ENCODE results near the gene NPAS1.
"Not testable (repeated sequence)": the region's sequence is repeated elsewhere in the genome, so short reads cannot be mapped to it uniquely, and the experiment has no call there.

The NPAS1 gene

GRCh38 chr19:47047763-47048405 lies 28.2 kb downstream of the NPAS1 start:
- Histone ChIP-seq H3K27me3 (ENCODE audit: insufficient read depth, low read length) (no peaks in the 10 kb centered on the region), H3K27ac (ENCODE audit: low read depth, low read length) (no peak overlapping the region), H3K4me3 (ENCODE audit: low read depth, low read length) (peak overlapping the region; percentile 86), H3K4me1 (ENCODE audit: control insufficient read depth, insufficient read depth, low read length, unreplicated experiment) (no peaks in the 10 kb centered on the region), H3K36me3 (ENCODE audit: insufficient read depth, low read length) (no peaks in the 10 kb centered on the region), H3K79me2 (ENCODE audit: control insufficient read depth, insufficient read depth, low read length, unreplicated experiment) (no peaks in the 10 kb centered on the region), H2AFZ (ENCODE audit: low read length, unreplicated experiment) (peak overlapping the region; percentile 84)

GRCh38 chr19:47049307-47049700 lies 29.7 kb downstream of the NPAS1 start:
- H3K4me1 ChIP-seq (ENCODE audit: control insufficient read depth, insufficient read depth, low read length, unreplicated experiment) = no peaks in the 10 kb centered on the region
- no peaks in the 10 kb centered on the region for H3K36me3 ChIP-seq (ENCODE audit: insufficient read depth, low read length)
- H3K79me2 ChIP-seq (ENCODE audit: control insufficient read depth, insufficient read depth, low read length, unreplicated experiment) = no peaks in the 10 kb centered on the region
- H3K27me3 ChIP-seq (ENCODE audit: insufficient read depth, low read length) = no peaks in the 10 kb centered on the region
- H2AFZ ChIP-seq (ENCODE audit: low read length, unreplicated experiment) = no peak overlapping the region
- H3K27ac ChIP-seq (ENCODE audit: low read depth, low read length) = no peak overlapping the region
- H3K4me3 ChIP-seq (ENCODE audit: low read depth, low read length) = 0 out of 2 replicates have a peak overlapping the region, but pooled peaks have one; percentile 86

DNA sequence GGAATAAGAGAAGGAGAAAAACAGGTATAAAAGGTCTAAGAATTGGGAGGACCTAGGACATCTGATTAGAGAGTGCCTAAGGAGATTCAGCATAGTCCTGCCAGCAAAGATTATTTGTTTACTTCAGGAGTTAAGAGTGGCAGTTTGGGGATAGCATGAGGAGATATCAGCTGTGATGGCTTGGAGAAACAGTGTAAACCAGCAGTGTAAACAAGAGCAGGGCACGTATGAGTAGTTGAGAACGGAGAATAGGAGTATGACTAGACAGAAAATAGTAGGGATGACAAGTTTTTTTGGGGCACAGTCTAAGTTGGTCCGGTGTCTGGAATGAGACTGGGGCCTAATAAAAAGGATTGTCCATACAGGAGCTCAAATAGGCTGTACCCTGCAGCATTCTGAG lies 30.9 kb downstream of the NPAS1 start:
- not testable (repeated sequence) for H2AFZ ChIP-seq (ENCODE audit: low read length, unreplicated experiment); H3K27ac ChIP-seq (ENCODE audit: low read depth, low read length); H3K36me3 ChIP-seq (ENCODE audit: insufficient read depth, low read length); H3K27me3 ChIP-seq (ENCODE audit: insufficient read depth, low read length); H3K4me3 ChIP-seq (ENCODE audit: low read depth, low read length); H3K4me1 ChIP-seq (ENCODE audit: control insufficient read depth, insufficient read depth, low read length, unreplicated experiment); H3K79me2 ChIP-seq (ENCODE audit: control insufficient read depth, insufficient read depth, low read length, unreplicated experiment)

DNA sequence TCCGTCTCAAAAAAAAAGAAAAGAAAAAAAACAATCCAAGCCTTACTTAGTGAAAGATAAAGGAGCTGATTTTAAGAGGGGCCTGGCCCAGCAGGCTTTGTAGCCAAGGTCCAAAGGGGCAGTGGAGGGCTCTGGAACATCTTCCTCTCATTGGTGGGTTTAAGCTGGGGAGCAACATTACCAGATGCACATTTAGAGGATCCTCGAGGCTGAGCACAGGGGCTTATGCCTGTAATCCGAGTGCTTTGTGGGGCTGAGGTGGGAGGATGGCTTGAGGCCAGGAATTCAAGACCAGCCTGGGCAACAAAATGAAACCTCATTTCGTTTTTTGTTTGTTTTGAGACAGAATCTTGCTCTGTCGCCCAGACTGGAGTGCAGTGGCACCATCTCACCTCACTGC lies 36.8 kb downstream of the NPAS1 start:
- Histone ChIP-seq H3K4me1 (ENCODE audit: control insufficient read depth, insufficient read depth, low read length, unreplicated experiment) (no peaks in the 10 kb centered on the region), H3K79me2 (ENCODE audit: control insufficient read depth, insufficient read depth, low read length, unreplicated experiment) (no peaks in the 10 kb centered on the region), H2AFZ (ENCODE audit: low read length, unreplicated experiment) (no peak overlapping the region), H3K27me3 (ENCODE audit: insufficient read depth, low read length) (no peaks in the 10 kb centered on the region), H3K27ac (ENCODE audit: low read depth, low read length) (no peak overlapping the region), H3K4me3 (ENCODE audit: low read depth, low read length) (no peak overlapping the region), H3K36me3 (ENCODE audit: insufficient read depth, low read length) (no peaks in the 10 kb centered on the region)

GRCh38 chr19:47057328-47057727 lies 37.7 kb downstream of the NPAS1 start:
- Histone ChIP-seq H3K27me3 (ENCODE audit: insufficient read depth, low read length) (no peaks in the 10 kb centered on the region), H3K4me1 (ENCODE audit: control insufficient read depth, insufficient read depth, low read length, unreplicated experiment) (no peaks in the 10 kb centered on the region), H2AFZ (ENCODE audit: low read length, unreplicated experiment) (no peak overlapping the region), H3K36me3 (ENCODE audit: insufficient read depth, low read length) (no peaks in the 10 kb centered on the region), H3K27ac (ENCODE audit: low read depth, low read length) (no peak overlapping the region), H3K79me2 (ENCODE audit: control insufficient read depth, insufficient read depth, low read length, unreplicated experiment) (no peaks in the 10 kb centered on the region), H3K4me3 (ENCODE audit: low read depth, low read length) (no peak overlapping the region)

GRCh38 chr19:47058621-47059022 lies 39.0 kb downstream of the NPAS1 start:
- Histone ChIP-seq H3K79me2 (ENCODE audit: control insufficient read depth, insufficient read depth, low read length, unreplicated experiment) (no peaks in the 10 kb centered on the region), H3K27ac (ENCODE audit: low read depth, low read length) (no peak overlapping the region), H3K27me3 (ENCODE audit: insufficient read depth, low read length) (no peaks in the 10 kb centered on the region), H3K4me3 (ENCODE audit: low read depth, low read length) (no peak overlapping the region), H3K4me1 (ENCODE audit: control insufficient read depth, insufficient read depth, low read length, unreplicated experiment) (no peaks in the 10 kb centered on the region), H3K36me3 (ENCODE audit: insufficient read depth, low read length) (no peaks in the 10 kb centered on the region), H2AFZ (ENCODE audit: low read length, unreplicated experiment) (no peak overlapping the region)

- H3K36me3 ChIP-seq (ENCODE audit: insufficient read depth, low read length) = no peaks in the 10 kb centered on the region
Observed at GRCh38 chr19:47063874-47064273, 44.2 kb downstream of the NPAS1 start.

DNA sequence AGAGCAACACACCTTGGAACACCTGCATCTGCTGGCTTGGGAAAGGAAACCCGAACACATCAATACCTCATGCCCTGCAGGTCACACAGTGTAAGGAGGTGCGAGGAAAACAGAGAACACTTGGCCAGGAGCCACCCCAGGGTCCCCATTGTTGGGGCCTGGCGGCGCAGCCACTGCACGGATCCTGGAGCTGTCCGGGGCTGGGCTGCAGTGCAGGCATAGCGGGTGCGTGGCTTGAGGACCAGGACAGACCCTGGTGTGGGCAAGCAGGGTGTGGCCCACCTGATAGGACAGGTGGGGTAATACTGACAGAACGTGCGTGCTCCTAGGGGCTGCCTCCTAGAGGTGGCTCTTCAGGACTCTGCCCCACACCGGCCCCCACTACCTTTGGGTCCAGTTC lies 45.6 kb downstream of the NPAS1 start:
- Histone ChIP-seq H3K27me3 (ENCODE audit: insufficient read depth, low read length) (no peaks in the 10 kb centered on the region), H2AFZ (ENCODE audit: low read length, unreplicated experiment) (no peak overlapping the region), H3K36me3 (ENCODE audit: insufficient read depth, low read length) (no peaks in the 10 kb centered on the region), H3K79me2 (ENCODE audit: control insufficient read depth, insufficient read depth, low read length, unreplicated experiment) (no peaks in the 10 kb centered on the region), H3K4me1 (ENCODE audit: control insufficient read depth, insufficient read depth, low read length, unreplicated experiment) (no peaks in the 10 kb centered on the region), H3K4me3 (ENCODE audit: low read depth, low read length) (no peak overlapping the region), H3K27ac (ENCODE audit: low read depth, low read length) (no peak overlapping the region)

More at GRCh38 chr19:47063874-47064273, 44.2 kb downstream of the NPAS1 start:
- Histone ChIP-seq H2AFZ (ENCODE audit: low read length, unreplicated experiment) (no peak overlapping the region), H3K27me3 (ENCODE audit: insufficient read depth, low read length) (no peaks in the 10 kb centered on the region), H3K27ac (ENCODE audit: low read depth, low read length) (no peak overlapping the region), H3K4me3 (ENCODE audit: low read depth, low read length) (no peak overlapping the region), H3K4me1 (ENCODE audit: control insufficient read depth, insufficient read depth, low read length, unreplicated experiment) (no peaks in the 10 kb centered on the region), H3K79me2 (ENCODE audit: control insufficient read depth, insufficient read depth, low read length, unreplicated experiment) (no peaks in the 10 kb centered on the region)

- no peaks in the 10 kb centered on the region for H3K27me3 ChIP-seq (ENCODE audit: insufficient read depth, low read length)
- H2AFZ ChIP-seq (ENCODE audit: low read length, unreplicated experiment) = no peak overlapping the region
- H3K27ac ChIP-seq (ENCODE audit: low read depth, low read length) = no peak overlapping the region
- H3K36me3 ChIP-seq (ENCODE audit: insufficient read depth, low read length) = no peaks in the 10 kb centered on the region
- H3K4me3 ChIP-seq (ENCODE audit: low read depth, low read length) = no peak overlapping the region
- H3K4me1 ChIP-seq (ENCODE audit: control insufficient read depth, insufficient read depth, low read length, unreplicated experiment) = no peaks in the 10 kb centered on the region
- no peaks in the 10 kb centered on the region for H3K79me2 ChIP-seq (ENCODE audit: control insufficient read depth, insufficient read depth, low read length, unreplicated experiment)
Observed at GRCh38 chr19:47066376-47067214, 47.0 kb downstream of the NPAS1 start.

GRCh38 chr19:47067215-47067847 lies 47.7 kb downstream of the NPAS1 start:
- no peaks in the 10 kb centered on the region for H3K4me1 ChIP-seq (ENCODE audit: control insufficient read depth, insufficient read depth, low read length, unreplicated experiment)
- no peaks in the 10 kb centered on the region for H3K79me2 ChIP-seq (ENCODE audit: control insufficient read depth, insufficient read depth, low read length, unreplicated experiment)
- no peaks in the 10 kb centered on the region for H3K36me3 ChIP-seq (ENCODE audit: insufficient read depth, low read length)
- no peak overlapping the region for H3K27ac ChIP-seq (ENCODE audit: low read depth, low read length)
- no peak overlapping the region for H2AFZ ChIP-seq (ENCODE audit: low read length, unreplicated experiment)
- no peaks in the 10 kb centered on the region for H3K27me3 ChIP-seq (ENCODE audit: insufficient read depth, low read length)
- no peak overlapping the region for H3K4me3 ChIP-seq (ENCODE audit: low read depth, low read length)
